GM18951 (cell line): ENCODE measurements around the gene ADSS1.

Source experiments
- POLR2A ChIP-seq: IDR thresholded peaks from 4 replicates; pipeline ENCODE4 v1.6.1; 2011; ENCODE audit warnings: mild to moderate bottlenecking; ENCODE audit not compliant: insufficient read length, insufficient read depth; ENCODE audit errors: extremely low read depth
- in situ Hi-C: fragments of 300-500 bp; cut with MboI; formaldehyde crosslinking; loops from one replicate; pipeline ENCODE4 v1.12.0; 2022; ENCODE audit warnings: low sequenced_read_pairs, mixed read lengths, inconsistent platforms; ENCODE audit not compliant: unreplicated experiment

Gene ADSS1

GRCh38 chr14:104783484-104784217 is 59.6 kb downstream of the ADSS1 start:
- in situ Hi-C loops: no loop called here
- TF ChIP-seq POLR2A: no peak

GRCh38 chr14:104784218-104784568 is 60.2 kb downstream of the ADSS1 start:
- TF ChIP-seq POLR2A: no peak
- in situ Hi-C loops: no loop called here

GRCh38 chr14:104784846-104785707 is 61.0 kb downstream of the ADSS1 start:
- in situ Hi-C loops: no loop called here
- no peak for TF ChIP-seq POLR2A

- in situ Hi-C loops: no loop called here
These were observed 61.7 kb downstream of the ADSS1 start for GRCh38 chr14:104785708-104786080.

DNA sequence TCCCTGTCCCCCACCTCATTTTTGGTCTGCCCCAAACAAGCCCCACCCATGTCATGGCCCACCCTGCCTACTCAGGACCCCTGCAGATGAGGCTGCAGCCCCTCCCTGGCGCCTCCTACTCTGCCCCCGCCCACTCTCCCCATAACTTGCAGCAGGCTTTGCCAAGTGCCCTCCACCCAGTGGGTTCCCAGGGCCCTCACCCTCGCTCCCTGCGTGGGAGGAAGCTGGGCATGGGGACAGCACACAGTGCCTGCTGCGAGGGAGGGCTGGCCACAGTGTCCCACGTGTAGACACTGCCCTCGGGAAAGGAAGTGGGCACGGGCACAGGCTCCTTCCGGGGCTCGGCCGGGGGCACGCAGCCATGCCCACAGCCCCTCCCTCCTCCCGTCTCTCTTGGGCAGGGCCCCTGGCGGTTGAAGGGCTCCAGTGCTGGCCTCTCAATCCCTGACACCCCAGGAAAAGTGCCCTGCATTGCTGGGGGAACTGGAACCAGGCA is 62.1 kb downstream of the ADSS1 start:
- in situ Hi-C loops: no loop called here
- TF ChIP-seq POLR2A: no peak

More at GRCh38 chr14:104785708-104786080, 61.7 kb downstream of the ADSS1 start:
- no peak for TF ChIP-seq POLR2A

- no peak for TF ChIP-seq POLR2A
- in situ Hi-C loops: no loop called here
These were observed 63.0 kb downstream of the ADSS1 start for GRCh38 chr14:104786726-104787675.

GRCh38 chr14:104787736-104788135 is 63.7 kb downstream of the ADSS1 start:
- no peak for TF ChIP-seq POLR2A
- in situ Hi-C loops: no loop called here

DNA sequence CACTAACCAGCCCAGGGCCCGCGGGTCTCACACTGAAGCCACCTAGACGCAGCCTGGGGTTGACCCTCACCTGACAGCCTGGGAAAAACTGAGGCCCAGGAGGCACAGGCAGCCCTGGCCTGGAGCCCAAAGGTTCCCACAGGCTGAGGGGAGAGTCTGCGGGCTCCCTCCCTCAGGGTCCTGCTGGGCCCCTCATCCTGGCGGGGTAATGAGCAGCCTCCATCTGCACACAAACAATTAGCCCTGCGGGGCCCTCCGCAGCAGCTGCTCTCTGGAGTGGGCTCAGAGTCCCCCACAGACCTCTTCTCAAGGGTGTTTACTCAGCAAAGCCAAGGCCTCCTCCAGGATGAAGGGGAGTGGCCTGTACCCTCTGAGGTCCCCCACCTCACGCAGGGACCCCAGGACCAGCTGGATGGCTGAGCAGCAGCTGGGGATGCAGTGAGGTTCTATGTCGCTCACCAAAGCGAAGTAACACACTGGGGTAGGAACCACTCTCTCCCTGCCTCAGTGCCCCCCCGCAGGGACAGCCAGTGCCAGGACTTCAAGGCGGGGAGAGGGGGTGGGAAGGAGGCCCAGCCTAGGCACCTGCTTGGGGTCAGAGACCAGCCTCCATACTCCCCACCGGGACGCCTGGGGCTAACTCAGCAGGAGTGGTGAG is 64.3 kb downstream of the ADSS1 start:
- in situ Hi-C loops: no loop called here
- no peak for TF ChIP-seq POLR2A

DNA sequence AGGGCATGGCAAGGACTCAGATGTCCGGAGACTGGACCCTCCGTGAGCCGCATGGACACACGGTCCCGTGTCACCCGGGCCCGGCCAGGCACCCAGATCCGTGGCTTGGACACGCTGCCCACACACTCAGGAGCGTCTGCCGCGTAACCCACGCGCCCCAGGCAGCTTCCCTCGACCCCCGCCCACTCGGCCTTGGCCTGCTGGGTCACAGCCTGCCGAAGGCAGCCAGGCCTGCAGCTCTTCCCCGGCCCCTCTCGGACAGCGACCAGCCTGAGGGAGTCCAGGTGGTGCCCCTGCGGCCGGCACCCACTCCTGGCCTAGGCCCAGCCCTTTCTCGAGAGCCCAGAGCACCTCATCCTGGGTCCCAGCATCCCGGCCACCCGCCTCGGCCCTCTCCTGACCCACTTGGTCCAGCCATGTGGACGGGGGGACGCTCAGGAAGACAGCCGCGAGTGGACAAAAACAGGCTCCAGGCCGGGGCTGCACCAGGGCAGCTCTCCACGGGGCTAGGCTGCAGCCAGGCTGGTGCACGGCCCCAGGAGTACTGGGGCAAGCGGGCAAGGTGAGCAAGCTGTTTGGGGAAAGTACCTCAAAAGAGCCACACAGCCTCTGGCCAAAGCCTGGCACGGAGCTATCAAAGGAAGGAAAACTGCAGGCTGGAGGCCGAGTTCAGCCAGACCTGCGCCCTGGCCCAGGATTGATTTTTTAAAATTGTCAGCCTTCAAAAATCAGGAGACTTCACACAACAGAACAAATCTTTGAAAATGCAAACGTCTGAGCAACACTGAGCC is 65.0 kb downstream of the ADSS1 start:
- in situ Hi-C loops: no loop called here
- no peak for TF ChIP-seq POLR2A

GRCh38 chr14:104789752-104790743 is 66.0 kb downstream of the ADSS1 start:
- TF ChIP-seq POLR2A: no peak
- in situ Hi-C loops: no loop called here

GRCh38 chr14:104791425-104791824 is 67.4 kb downstream of the ADSS1 start:
- in situ Hi-C loops: no loop called here
- no peak for TF ChIP-seq POLR2A
